Panc1 (cell line): ENCODE results near the gene VAT1L. TPM values are rescaled to one million over a fixed set of nuclear protein-coding genes. Genes with fewer than 3 reads are reported as not detected.
A peak's percentile ranks its signal among the peaks of the same experiment; 100 is the strongest.

ENCODE experiments used
- ATAC-seq: fragments of 200-7000 bp; cut with Tn5 transposase; 2 replicates; pipeline ENCODE4 v1.9.1; 2020; ENCODE audit warnings: mild to moderate bottlenecking, moderate library complexity
- BruUV-seq: library from RNA; stranded (reverse); fragments of 400-500 nt; replicated peaks from 2 replicates; lab custom pipeline; 2021; lab: Mats Ljungman, UMichigan
- CTCF ChIA-PET: fragments of 300-600 bp; sonication (Branson Sonifier 250); formaldehyde crosslinking; loops from one replicate; lab custom pipeline; 2022; ENCODE audit warnings: antibody characterized with exemption; lab: Charles Lee
- POLR2A ChIA-PET: fragments of 300-600 bp; sonication (Branson Sonifier 250); formaldehyde crosslinking; loops from one replicate; lab custom pipeline; 2022; ENCODE audit warnings: antibody characterized with exemption; lab: Charles Lee
- DNase-seq: peaks from one replicate; pipeline ENCODE4 v3.0.0-alpha.2; 2010; ENCODE audit warnings: low read depth, low spot score
- H3K27ac ChIP-seq: 2 replicates; pipeline ENCODE4 v1.5.1; 2011; ENCODE audit warnings: mild to moderate bottlenecking, low read length, inconsistent platforms
- H3K27me3 ChIP-seq: fragments of 200-500 bp; sonication (Bioruptor generic); 2 replicates; pipeline ENCODE4 v1.6.0; 2014; ENCODE audit warnings: low read length, inconsistent platforms; ENCODE audit not compliant: control insufficient read depth, insufficient read depth
- H3K36me3 ChIP-seq: fragments of 200-500 bp; sonication (Bioruptor generic); 2 replicates; pipeline ENCODE4 v1.5.1; 2014; ENCODE audit warnings: inconsistent platforms, mild to moderate bottlenecking, low read length, moderate library complexity; ENCODE audit not compliant: control insufficient read depth, insufficient read depth
- H3K4me1 ChIP-seq: 2 replicates; pipeline ENCODE4 v1.5.1; 2011; ENCODE audit warnings: inconsistent platforms, mild to moderate bottlenecking, low read length, moderate library complexity; ENCODE audit not compliant: control insufficient read depth, insufficient read depth
- H3K4me3 ChIP-seq, 2 experiments: 2 replicates each; pipeline ENCODE4 v1.5.1; 2011 to 2012; ENCODE audit warnings: low read depth in 2 of 2, low read length in 2 of 2, mild to moderate bottlenecking in 2 of 2, inconsistent platforms in 1 of 2, moderate library complexity in 1 of 2
- H3K9me3 ChIP-seq: fragments of 200-500 bp; sonication (Bioruptor generic); 2 replicates; pipeline ENCODE4 v1.5.1; 2014; ENCODE audit warnings: low read depth, mild to moderate bottlenecking, inconsistent platforms, low read length, moderate library complexity; ENCODE audit not compliant: control insufficient read depth, insufficient read depth
- POLR2AphosphoS5 ChIP-seq: IDR thresholded peaks from 2 replicates; pipeline ENCODE4 v1.6.1; 2012; ENCODE audit warnings: mild to moderate bottlenecking, low read depth, low read length, moderate library complexity
- SIN3A ChIP-seq: IDR thresholded peaks from 2 replicates; pipeline ENCODE4 v1.6.1; 2012; ENCODE audit warnings: low read depth, mild to moderate bottlenecking, low read length, moderate library complexity, borderline replicate concordance; ENCODE audit not compliant: insufficient read depth
- TCF7L2 ChIP-seq: IDR thresholded peaks from 2 replicates; pipeline ENCODE4 v1.6.1; 2011; ENCODE audit warnings: mild to moderate bottlenecking, low read depth, low read length, inconsistent platforms
- in situ Hi-C: cut with HindIII; loops from 2 replicates; pipeline ENCODE4 v1.10.0; 2016; ENCODE audit warnings: low sequenced_read_pairs, low pct_unique_long_range_greater_than_20kb
- intact Hi-C: fragments of 100-400 bp; cut with micrococcal nuclease; formaldehyde crosslinking; loops from one replicate; pipeline ENCODE4 v1.10.0; 2022; ENCODE audit not compliant: unreplicated experiment
- total RNA-seq: library from RNA; stranded (reverse); gene quantifications from one replicate; pipeline ENCODE4 v1.2.1, GENCODE V29; 2021; ENCODE audit not compliant: unreplicated experiment
- TF ChIP-seq, protein P1 (sequence below), 2 experiments: IDR thresholded peaks; 2 replicates each; pipeline ENCODE4 v1.6.1; 2011 to 2012; ENCODE audit warnings: low read depth in 2 of 2, control low read depth in 1 of 2, low read length in 1 of 2, mild to moderate bottlenecking in 1 of 2, moderate library complexity in 1 of 2; ENCODE audit not compliant: insufficient read depth in 1 of 2
- TF ChIP-seq, protein P2 (sequence below): fragments of 450-650 bp; IDR thresholded peaks from 2 replicates; pipeline ENCODE4 v1.5.1; 2017; ENCODE audit warnings: mild to moderate bottlenecking

VAT1L gene
- total RNA-seq, 1 experiment from 2014 or later: not detected

DNA sequence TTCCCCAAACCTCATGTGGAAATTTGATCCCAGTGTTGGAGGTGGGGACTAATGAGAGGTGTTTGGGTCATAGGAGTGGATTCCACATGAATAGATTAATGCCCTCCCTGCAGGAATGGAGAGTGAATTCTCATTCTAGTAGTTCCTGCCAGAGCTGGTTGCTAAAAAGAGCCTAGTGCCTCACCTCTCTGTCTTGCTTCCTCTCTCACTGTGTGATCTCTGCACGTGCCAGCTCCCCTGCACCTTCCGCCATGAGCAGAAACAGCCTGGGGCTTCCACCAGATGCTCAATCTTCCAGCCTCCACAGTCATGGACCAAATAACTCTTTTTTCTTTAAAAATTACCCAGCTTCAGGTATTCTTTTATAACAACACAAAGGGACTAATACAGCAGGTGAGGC, 161.1 kb downstream of the VAT1L start:
- ChIA-PET POLR2A (no interaction called here), CTCF (no interaction called here)
- H3K36me3 ChIP-seq: no peaks in the 10 kb centered on the region
- H3K4me1 ChIP-seq: no peaks in the 10 kb centered on the region
- DNase-seq (no peak), ATAC-seq (no peak)
- in situ Hi-C loops: no loop called here
- H3K9me3 ChIP-seq: no peaks in the 10 kb centered on the region
- intact Hi-C loops: no loop called here
- no peak overlapping the region for H3K27ac ChIP-seq
- BruUV-seq: no TSS peak
- H3K27me3 ChIP-seq: peaks cover 7% of the 10 kb centered on the region; the same call in 1 of the 2 replicates
- TF ChIP-seq TCF7L2 (no peak), POLR2AphosphoS5 (no peak), SIN3A (no peak)
- TF ChIP-seq, protein P1, sequence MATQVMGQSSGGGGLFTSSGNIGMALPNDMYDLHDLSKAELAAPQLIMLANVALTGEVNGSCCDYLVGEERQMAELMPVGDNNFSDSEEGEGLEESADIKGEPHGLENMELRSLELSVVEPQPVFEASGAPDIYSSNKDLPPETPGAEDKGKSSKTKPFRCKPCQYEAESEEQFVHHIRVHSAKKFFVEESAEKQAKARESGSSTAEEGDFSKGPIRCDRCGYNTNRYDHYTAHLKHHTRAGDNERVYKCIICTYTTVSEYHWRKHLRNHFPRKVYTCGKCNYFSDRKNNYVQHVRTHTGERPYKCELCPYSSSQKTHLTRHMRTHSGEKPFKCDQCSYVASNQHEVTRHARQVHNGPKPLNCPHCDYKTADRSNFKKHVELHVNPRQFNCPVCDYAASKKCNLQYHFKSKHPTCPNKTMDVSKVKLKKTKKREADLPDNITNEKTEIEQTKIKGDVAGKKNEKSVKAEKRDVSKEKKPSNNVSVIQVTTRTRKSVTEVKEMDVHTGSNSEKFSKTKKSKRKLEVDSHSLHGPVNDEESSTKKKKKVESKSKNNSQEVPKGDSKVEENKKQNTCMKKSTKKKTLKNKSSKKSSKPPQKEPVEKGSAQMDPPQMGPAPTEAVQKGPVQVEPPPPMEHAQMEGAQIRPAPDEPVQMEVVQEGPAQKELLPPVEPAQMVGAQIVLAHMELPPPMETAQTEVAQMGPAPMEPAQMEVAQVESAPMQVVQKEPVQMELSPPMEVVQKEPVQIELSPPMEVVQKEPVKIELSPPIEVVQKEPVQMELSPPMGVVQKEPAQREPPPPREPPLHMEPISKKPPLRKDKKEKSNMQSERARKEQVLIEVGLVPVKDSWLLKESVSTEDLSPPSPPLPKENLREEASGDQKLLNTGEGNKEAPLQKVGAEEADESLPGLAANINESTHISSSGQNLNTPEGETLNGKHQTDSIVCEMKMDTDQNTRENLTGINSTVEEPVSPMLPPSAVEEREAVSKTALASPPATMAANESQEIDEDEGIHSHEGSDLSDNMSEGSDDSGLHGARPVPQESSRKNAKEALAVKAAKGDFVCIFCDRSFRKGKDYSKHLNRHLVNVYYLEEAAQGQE (IDR thresholded peaks at IDR 0.05; ENCODE audit: insufficient read depth in 1 of 2, low read depth in 2 of 2, low read length in 1 of 2): no peak
- TF ChIP-seq, protein P2, sequence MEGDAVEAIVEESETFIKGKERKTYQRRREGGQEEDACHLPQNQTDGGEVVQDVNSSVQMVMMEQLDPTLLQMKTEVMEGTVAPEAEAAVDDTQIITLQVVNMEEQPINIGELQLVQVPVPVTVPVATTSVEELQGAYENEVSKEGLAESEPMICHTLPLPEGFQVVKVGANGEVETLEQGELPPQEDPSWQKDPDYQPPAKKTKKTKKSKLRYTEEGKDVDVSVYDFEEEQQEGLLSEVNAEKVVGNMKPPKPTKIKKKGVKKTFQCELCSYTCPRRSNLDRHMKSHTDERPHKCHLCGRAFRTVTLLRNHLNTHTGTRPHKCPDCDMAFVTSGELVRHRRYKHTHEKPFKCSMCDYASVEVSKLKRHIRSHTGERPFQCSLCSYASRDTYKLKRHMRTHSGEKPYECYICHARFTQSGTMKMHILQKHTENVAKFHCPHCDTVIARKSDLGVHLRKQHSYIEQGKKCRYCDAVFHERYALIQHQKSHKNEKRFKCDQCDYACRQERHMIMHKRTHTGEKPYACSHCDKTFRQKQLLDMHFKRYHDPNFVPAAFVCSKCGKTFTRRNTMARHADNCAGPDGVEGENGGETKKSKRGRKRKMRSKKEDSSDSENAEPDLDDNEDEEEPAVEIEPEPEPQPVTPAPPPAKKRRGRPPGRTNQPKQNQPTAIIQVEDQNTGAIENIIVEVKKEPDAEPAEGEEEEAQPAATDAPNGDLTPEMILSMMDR: no peak
- H3K4me3 ChIP-seq: no peak overlapping the region

DNA sequence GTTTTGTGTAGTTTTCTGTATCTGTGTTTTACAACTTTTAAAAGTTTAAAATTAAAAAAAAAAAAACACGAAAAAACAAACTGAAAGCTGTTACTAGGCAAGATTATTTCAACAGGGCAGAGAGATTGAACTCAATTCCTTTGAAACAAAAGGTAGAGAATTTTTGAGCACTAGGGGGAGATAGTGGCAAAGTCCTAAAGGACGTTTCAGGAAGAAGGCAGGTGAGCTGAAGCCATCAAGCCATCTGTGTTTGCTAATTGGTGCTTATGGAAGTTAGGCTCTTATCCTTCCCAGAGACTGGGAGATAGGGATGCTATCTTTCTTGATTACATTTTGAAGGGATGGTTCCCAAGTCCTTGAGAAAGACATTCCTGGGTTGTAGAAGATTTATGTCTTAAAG, 163.4 kb downstream of the VAT1L start:
- in situ Hi-C loops (no loop called here), intact Hi-C loops (no loop called here)
- Histone ChIP-seq H3K27me3 (peaks cover 4% of the 10 kb centered on the region; the same call in 1 of the 2 replicates), H3K4me3 (no peak overlapping the region), H3K4me1 (no peaks in the 10 kb centered on the region), H3K27ac (no peak overlapping the region), H3K9me3 (no peaks in the 10 kb centered on the region), H3K36me3 (no peaks in the 10 kb centered on the region)
- DNase-seq (peak; percentile 7), ATAC-seq (no peak)
- TF ChIP-seq, protein P1 (IDR thresholded peaks at IDR 0.05; ENCODE audit: insufficient read depth in 1 of 2, low read depth in 2 of 2, low read length in 1 of 2): no peak
- no peak for TF ChIP-seq POLR2AphosphoS5
- TF ChIP-seq, protein P2: peak; percentile 57
- CTCF ChIA-PET: interaction anchor here (0.6 kb wide), 2 partner anchors 38 to 309 kb away, joined by 3 read pairs; no protein-coding TSS in a partner anchor
- BruUV-seq: no TSS peak
- POLR2A ChIA-PET: no interaction called here
